RWPE1 (cell line): ENCODE results near the gene ADAMTSL3.
A peak's percentile ranks its signal among the peaks of the same experiment; 100 is the strongest.

Experiments
- CTCF ChIA-PET: fragments of 350-600 bp; sonication (Branson Sonifier 250); formaldehyde crosslinking; extraction: SDS; loops from one replicate; lab custom pipeline; 2021; lab: Yijun Ruan, JAX
- POLR2A ChIA-PET: fragments of 400-600 bp; formaldehyde crosslinking; extraction: SDS; loops from one replicate; lab custom pipeline; 2020; ENCODE audit warnings: antibody characterized with exemption; ENCODE audit not compliant: low non-redundant PET; lab: Yijun Ruan, JAX
- DNase-seq: peaks from one replicate; pipeline ENCODE4 v3.0.0; 2012; ENCODE audit warnings: low spot score
- H3K27ac ChIP-seq: fragments of 450-650 bp; 2 replicates; pipeline ENCODE4 v1.5.1; 2017
- CTCF ChIP-seq: fragments of 450-650 bp; conservative IDR thresholded peaks from 2 replicates; pipeline ENCODE4 v1.5.1; 2017; ENCODE audit warnings: low read depth, mild to moderate bottlenecking

The ADAMTSL3 gene

GRCh38 chr15:83612226-83612625 lies 41.7 kb upstream of the ADAMTSL3 start:
- TF ChIP-seq CTCF, result no peak
- ChIA-PET POLR2A (no interaction called here), CTCF (interaction anchor here (0.6 kb wide), 1 partner anchor 134 kb away, joined by 3 read pairs; no protein-coding TSS in a partner anchor)
- no peak overlapping the region for H3K27ac ChIP-seq
- DNase-seq, result peak; percentile 12

- ChIA-PET POLR2A (no interaction called here), CTCF (interaction anchor here (0.6 kb wide), 2 partner anchors 133 to 364 kb away, joined by 3 read pairs; no protein-coding TSS in a partner anchor)
- H3K27ac ChIP-seq, result no peak overlapping the region
- TF ChIP-seq CTCF, result no peak
- DNase-seq, result no peak
Observed at GRCh38 chr15:83612898-83613635, 40.9 kb upstream of the ADAMTSL3 start.

- POLR2A ChIA-PET, result no interaction called here
- DNase-seq, result no peak
- TF ChIP-seq CTCF, result no peak
- CTCF ChIA-PET, result interaction anchor here (0.6 kb wide), 1 partner anchor 365 kb away, joined by 3 read pairs; no protein-coding TSS in a partner anchor
- H3K27ac ChIP-seq, result no peak overlapping the region
Observed at GRCh38 chr15:83613714-83614113, 40.2 kb upstream of the ADAMTSL3 start.

GRCh38 chr15:83616840-83617239 lies 37.1 kb upstream of the ADAMTSL3 start:
- TF ChIP-seq CTCF, result no peak
- ChIA-PET CTCF (no interaction called here), POLR2A (no interaction called here)
- H3K27ac ChIP-seq, result no peak overlapping the region
- DNase-seq, result no peak

GRCh38 chr15:83626171-83626802 lies 27.6 kb upstream of the ADAMTSL3 start:
- ChIA-PET CTCF (interaction anchor here (0.6 kb wide), 1 partner anchor 43 kb away, joined by 3 read pairs; no protein-coding TSS in a partner anchor), POLR2A (no interaction called here)
- TF ChIP-seq CTCF, result no peak
- no peak for DNase-seq
- H3K27ac ChIP-seq, result no peak overlapping the region

GRCh38 chr15:83631534-83631933 lies 22.4 kb upstream of the ADAMTSL3 start:
- TF ChIP-seq CTCF, result no peak
- ChIA-PET POLR2A (no interaction called here), CTCF (no interaction called here)
- no peak for DNase-seq
- no peak overlapping the region for H3K27ac ChIP-seq
